H1 (cell line): Measurements from ENCODE around the gene SHANK1. TPM values are rescaled to one million over a fixed set of nuclear protein-coding genes. Genes with fewer than 3 reads are reported as not detected.

ENCODE experiments used
- CTCF ChIA-PET: fragments of 300-600 bp; sonication (Branson Sonifier 250); formaldehyde crosslinking; loops from one replicate; lab custom pipeline; 2021; ENCODE audit not compliant: partially characterized antibody; lab: Charles Lee
- POLR2A ChIA-PET: fragments of 300-600 bp; sonication (Branson Sonifier 250); formaldehyde crosslinking; loops from one replicate; lab custom pipeline; 2021; ENCODE audit warnings: inconsistent platforms; ENCODE audit not compliant: partially characterized antibody; lab: Charles Lee
- DNase-seq, 2 experiments: peaks; one replicate each; pipeline versions ENCODE4 v3.0.0 to v3.0.0-alpha.2; 2010 to 2022; ENCODE audit warnings: low spot score in 2 of 2, low read depth in 1 of 2, mixed read lengths in 1 of 2
- FAIRE-seq: peaks from 2 replicates; lab custom pipeline; 2011; peaks lifted over from hg19 to GRCh38; lab: Jason Lieb, UNC
- H2AFZ ChIP-seq: 2 replicates; pipeline ENCODE4 v1.8.1; 2012; ENCODE audit warnings: low read length, inconsistent platforms
- H2AK5ac ChIP-seq: 2 replicates; pipeline ENCODE4 v1.6.1; 2013; ENCODE audit warnings: low read depth, low read length
- H2BK120ac ChIP-seq: replicated peaks from 2 replicates; pipeline ENCODE3; 2013; ENCODE audit warnings: low read depth, low read length, inconsistent platforms
- H2BK12ac ChIP-seq: 2 replicates; pipeline ENCODE4 v1.6.1; 2013; ENCODE audit warnings: low read depth, low read length
- H2BK15ac ChIP-seq: 2 replicates; pipeline ENCODE4 v1.6.1; 2013; ENCODE audit warnings: low read length
- H2BK20ac ChIP-seq: 2 replicates; pipeline ENCODE4 v1.6.1; 2013; ENCODE audit warnings: low read length
- H2BK5ac ChIP-seq: 2 replicates; pipeline ENCODE4 v1.6.1; 2013; ENCODE audit warnings: low read depth, low read length
- H3K14ac ChIP-seq: 2 replicates; pipeline ENCODE4 v1.6.1; 2013; ENCODE audit warnings: inconsistent platforms; ENCODE audit not compliant: insufficient read length
- H3K18ac ChIP-seq: 2 replicates; pipeline ENCODE4 v1.6.1; 2013; ENCODE audit warnings: low read length; ENCODE audit errors: extremely low read depth
- H3K23ac ChIP-seq: 2 replicates; pipeline ENCODE4 v1.6.1; 2013; ENCODE audit warnings: inconsistent platforms; ENCODE audit not compliant: insufficient read length
- H3K23me2 ChIP-seq: 2 replicates; pipeline ENCODE4 v1.6.1; 2013; ENCODE audit warnings: low read depth, low read length
- H3K27ac ChIP-seq: 2 replicates; pipeline ENCODE4 v1.6.1; 2011; ENCODE audit warnings: low read depth, low read length, inconsistent platforms
- H3K27me3 ChIP-seq, 4 experiments: replicated peaks in 1 of 4; 1 replicate in 1 of 4; 2 replicates in 3 of 4; pipeline versions ENCODE4 v1.6.1 to v1.8.1; 2011 to 2013; ENCODE audit warnings: low read length in 3 of 4, mild to moderate bottlenecking in 3 of 4, inconsistent platforms in 2 of 4, mixed read lengths in 2 of 4, moderate library complexity in 1 of 4; ENCODE audit not compliant: control insufficient read depth in 3 of 4, insufficient read depth in 3 of 4; ENCODE audit errors: extremely low read depth in 1 of 4
- H3K36me3 ChIP-seq, 4 experiments: 2 replicates each; pipeline versions ENCODE4 v1.6.1 to v1.8.1; 2011 to 2013; ENCODE audit warnings: mild to moderate bottlenecking in 4 of 4, low read length in 3 of 4, moderate library complexity in 2 of 4, control low read depth in 1 of 4, inconsistent platforms in 1 of 4; ENCODE audit not compliant: insufficient read depth in 4 of 4, control insufficient read depth in 2 of 4
- H3K4ac ChIP-seq: replicated peaks from 2 replicates; pipeline ENCODE3; 2013; ENCODE audit warnings: low read length, low read depth, mixed read lengths, inconsistent platforms; ENCODE audit not compliant: insufficient read length
- H3K4me1 ChIP-seq, 4 experiments: replicated peaks in 1 of 4; 1 replicate in 1 of 4; 2 replicates in 3 of 4; pipeline versions ENCODE4 v1.6.1 to v1.8.1; 2011 to 2013; ENCODE audit warnings: low read length in 3 of 4, inconsistent platforms in 2 of 4, mixed read lengths in 1 of 4; ENCODE audit not compliant: insufficient read depth in 4 of 4, control insufficient read depth in 3 of 4
- H3K4me2 ChIP-seq, 2 experiments: 2 replicates each; pipeline versions ENCODE4 v1.6.1 to v1.8.1; 2011 to 2013; ENCODE audit warnings: low read depth in 2 of 2, low read length in 2 of 2, control low read depth in 1 of 2, inconsistent platforms in 1 of 2, mild to moderate bottlenecking in 1 of 2; ENCODE audit not compliant: insufficient read depth in 1 of 2
- H3K4me3 ChIP-seq, 4 experiments: fragments of 200-600, 300-600 bp in 1 of 4; sonication (generic), shearing (Covaris generic), sonication (Bioruptor Twin) in 1 of 4; 2 replicates each; pipeline versions ENCODE4 v1.5.1 to v1.8.1; 2011 to 2016; ENCODE audit warnings: low read length in 4 of 4, low read depth in 3 of 4, control low read depth in 2 of 4, inconsistent platforms in 2 of 4, mild to moderate bottlenecking in 2 of 4, mixed read lengths in 1 of 4, moderate library complexity in 1 of 4; ENCODE audit not compliant: insufficient read depth in 2 of 4; ENCODE audit errors: extremely low read depth in 1 of 4
- H3K56ac ChIP-seq: replicated peaks from 2 replicates; pipeline ENCODE3; 2013; ENCODE audit warnings: low read depth, mild to moderate bottlenecking, mixed read lengths, low read length, inconsistent platforms; ENCODE audit not compliant: insufficient read length
- H3K79me1 ChIP-seq: 2 replicates; pipeline ENCODE4 v1.6.1; 2013; ENCODE audit warnings: low read depth, low read length, control low read depth
- H3K79me2 ChIP-seq, 2 experiments: 2 replicates each; pipeline versions ENCODE4 v1.6.1 to v1.8.1; 2012 to 2013; ENCODE audit warnings: low read length in 2 of 2, mild to moderate bottlenecking in 2 of 2, inconsistent platforms in 1 of 2; ENCODE audit not compliant: insufficient read depth in 2 of 2, control insufficient read depth in 1 of 2
- H3K9ac ChIP-seq, 4 experiments: replicated peaks in 1 of 4; 1 replicate in 1 of 4; 2 replicates in 3 of 4; pipeline versions ENCODE4 v1.6.1 to v1.8.1; 2011 to 2013; ENCODE audit warnings: low read depth in 3 of 4, low read length in 3 of 4, control low read depth in 2 of 4, mild to moderate bottlenecking in 2 of 4, moderate library complexity in 2 of 4, inconsistent platforms in 1 of 4; ENCODE audit errors: extremely low read depth in 1 of 4
- H3K9me3 ChIP-seq, 2 experiments: 2 replicates each; pipeline versions ENCODE4 v1.6.1 to v1.8.1; 2012 to 2013; ENCODE audit warnings: mild to moderate bottlenecking in 2 of 2, moderate library complexity in 2 of 2, control low read depth in 1 of 2, inconsistent platforms in 1 of 2, low read depth in 1 of 2, low read length in 1 of 2, mixed read lengths in 1 of 2; ENCODE audit not compliant: insufficient read depth in 2 of 2
- H4K20me1 ChIP-seq, 2 experiments: replicated peaks in 1 of 2; 2 replicates each; pipeline versions ENCODE3 to v1.8.1; 2011 to 2013; ENCODE audit warnings: inconsistent platforms in 2 of 2, low read length in 2 of 2, mild to moderate bottlenecking in 1 of 2; ENCODE audit not compliant: insufficient read depth in 2 of 2, control insufficient read depth in 1 of 2
- H4K5ac ChIP-seq: 2 replicates; pipeline ENCODE4 v1.6.1; 2013; ENCODE audit warnings: low read length, low read depth, mixed read lengths, inconsistent platforms; ENCODE audit not compliant: insufficient read length
- H4K8ac ChIP-seq: 2 replicates; pipeline ENCODE4 v1.8.0; 2013; ENCODE audit warnings: mild to moderate bottlenecking, moderate library complexity, low read length, inconsistent platforms; ENCODE audit not compliant: insufficient read depth; ENCODE audit errors: extremely low read depth
- H4K91ac ChIP-seq: replicated peaks from 2 replicates; pipeline ENCODE3; 2013; ENCODE audit warnings: low read length, mixed read lengths, inconsistent platforms; ENCODE audit not compliant: insufficient read length
- HDAC2 ChIP-seq, 2 experiments: fragments of 300-600 bp in 1 of 2; sonication (generic) in 1 of 2; IDR thresholded peaks; 2 replicates each; pipeline ENCODE4 v1.6.1; 2011 to 2012; ENCODE audit warnings: low read depth in 2 of 2, low read length in 2 of 2, mild to moderate bottlenecking in 2 of 2, moderate library complexity in 2 of 2, borderline replicate concordance in 1 of 2, inconsistent platforms in 1 of 2
- MAFK ChIP-seq: IDR thresholded peaks from 2 replicates; pipeline ENCODE4 v1.6.1; 2012; ENCODE audit warnings: low read depth, mild to moderate bottlenecking, improper control_type of control experiment, low read length
- SP1 ChIP-seq: IDR thresholded peaks from 2 replicates; pipeline ENCODE4 v1.6.1; 2011; ENCODE audit warnings: low read depth, low read length
- WGBS, 2 experiments: shearing (Covaris generic) in 1 of 2; methylation state at CpG; one replicate each; pipeline versions ENCODE4 v1.1.6 to v1.1.7; 2013 to 2015; ENCODE audit warnings: low lambda C conversion rate in 2 of 2, mixed read lengths in 2 of 2, inconsistent platforms in 1 of 2, low coverage in 1 of 2, missing lambda C conversion rate in 1 of 2; ENCODE audit not compliant: insufficient replicate concordance in 2 of 2, insufficient coverage in 1 of 2, insufficient read length in 1 of 2; ENCODE audit errors: extremely low coverage in 1 of 2, missing lambda C conversion rate in 1 of 2; 5-methylcytosine and 5-hydroxymethylcytosine counted together
- polyA plus RNA-seq, 7 experiments: library from polyadenylated mRNA; depleted of rRNA in 3 of 7; stranded (reverse) in 5 of 7; unstranded in 2 of 7; fragments of >200 nt in 5 of 7; fragments of 200-250 nt in 2 of 7; gene quantifications; 1 replicate in 5 of 7; 2 replicates in 1 of 7; 4 replicates in 1 of 7; pipeline versions ENCODE4 v1.2.1 to v1.2.3, GENCODE V29; 2011 to 2013; ENCODE audit warnings: missing spikeins in 2 of 7, mixed read lengths in 2 of 7
- total RNA-seq: library from RNA; stranded (reverse); fragmentation: NEBNext Ultra II Directional; extraction: Animal tissue kit (Norgen Biotek cat#: 25700); gene quantifications from 2 replicates; pipeline ENCODE4 v1.2.1, GENCODE V29; 2021

Gene SHANK1
- total and polyA plus RNA-seq, 2 of the 8 experiments (the other 6 are each of a cell fraction or from before 2014, with no cell fraction given) = 1.1 to 3.7 TPM

DNA sequence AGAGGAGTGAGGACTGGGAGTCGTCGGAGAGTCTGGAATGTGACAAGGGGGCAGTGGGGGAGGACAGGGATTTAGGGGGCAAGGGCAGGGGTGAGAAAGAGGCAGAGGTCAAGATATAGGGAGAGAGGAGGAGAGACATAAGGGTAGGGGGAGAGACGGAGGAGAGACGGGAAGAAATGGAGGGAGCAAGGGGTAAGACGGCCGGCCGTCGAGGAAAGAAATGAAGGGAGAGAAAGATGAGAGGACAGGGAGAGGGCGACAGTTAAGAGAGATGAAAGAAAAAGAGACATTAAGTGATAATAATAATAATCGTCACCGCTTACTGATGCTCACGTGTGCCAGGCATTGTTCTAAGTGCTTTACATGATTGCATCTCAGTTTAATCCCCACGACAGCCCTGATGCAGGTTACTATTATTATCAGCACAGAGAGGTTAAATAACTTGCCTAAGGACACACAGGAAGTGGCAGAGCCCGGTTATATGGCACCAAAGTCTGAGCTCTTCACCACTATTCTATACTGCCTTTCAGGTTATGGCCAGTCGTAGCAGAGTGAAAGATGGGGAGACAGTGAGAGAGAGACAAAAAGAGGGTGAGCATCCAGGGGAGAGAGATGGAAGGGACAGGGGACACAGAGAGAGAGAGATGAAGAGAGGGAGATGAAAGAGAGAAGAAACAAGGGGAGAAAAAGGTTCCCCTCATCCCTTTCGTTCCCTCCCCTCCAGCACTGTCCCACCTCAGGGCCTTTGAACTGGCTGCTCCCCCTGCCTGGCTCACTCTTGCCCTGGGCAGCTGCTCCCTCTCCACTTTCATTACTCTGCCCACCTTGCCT, 56.7 kb downstream of the SHANK1 start:
- peaks cover 0 to 9% of the 10 kb centered on the region in 2 experiments for H4K20me1 ChIP-seq
- H3K27me3 ChIP-seq = peaks cover 14 to 20% (median 17%) of the 10 kb centered on the region in 4 experiments
- H4K91ac ChIP-seq = no peak overlapping the region
- H2AK5ac ChIP-seq = no peak overlapping the region
- no peak overlapping the region for H2AFZ ChIP-seq
- CTCF ChIA-PET = interaction anchor here (0.7 to 2.6 kb wide), 2 partner anchors 20 to 125 kb away, joined by 3 to 14 read pairs; no protein-coding TSS in a partner anchor
- H3K9me3 ChIP-seq = 0 out of 4 replicates have a peak, but pooled peaks cover 0 to 5% of the 10 kb centered on the region in 2 experiments
- H3K4me2 ChIP-seq = no peak overlapping the region
- no peak overlapping the region for H2BK15ac ChIP-seq
- no peaks in the 10 kb centered on the region; a peak in 1 of 8 replicates for H3K36me3 ChIP-seq
- no peaks in the 10 kb centered on the region for H3K79me2 ChIP-seq
- no peak overlapping the region for H4K8ac ChIP-seq
- no peak overlapping the region for H3K27ac ChIP-seq
- POLR2A ChIA-PET = interaction anchor here (0.6 kb wide), 1 partner anchor 76 kb away, joined by 3 read pairs; no protein-coding TSS in a partner anchor
- no peak overlapping the region for H3K14ac ChIP-seq
- H2BK5ac ChIP-seq = no peak overlapping the region
- no peak overlapping the region for H3K56ac ChIP-seq
- TF ChIP-seq MAFK = no peak
- TF ChIP-seq SP1 = no peak
- peak in 1 of 2 experiments; percentile 49; a peak in 1 of 4 replicates for TF ChIP-seq HDAC2 (IDR thresholded peaks at IDR 0.05; ENCODE audit: borderline replicate concordance in 1 of 2, low read depth in 2 of 2, low read length in 2 of 2)
- peaks cover 12% of the 10 kb centered on the region for H3K23me2 ChIP-seq
- no peaks in the 10 kb centered on the region for H3K79me1 ChIP-seq
- no peak overlapping the region for H3K4ac ChIP-seq
- H3K18ac ChIP-seq = no peak overlapping the region
- H2BK20ac ChIP-seq = no peak overlapping the region
- H3K4me1 ChIP-seq = peaks cover 0 to 13% (median 8%) of the 10 kb centered on the region in 4 experiments; a peak in 5 of 7 replicates
- FAIRE-seq (no peak), DNase-seq (no peak)
- no peak overlapping the region for H2BK12ac ChIP-seq
- no peak overlapping the region for H3K9ac ChIP-seq
- no peak overlapping the region for H2BK120ac ChIP-seq
- no peak overlapping the region for H3K4me3 ChIP-seq
- H3K23ac ChIP-seq = no peak overlapping the region
- 78% methylated on average over 14 of the region's 16 CpGs; no CpG with 5 or more reads in 1 of the 2 experiments for WGBS, 2 experiments
- no peak overlapping the region for H4K5ac ChIP-seq
